Measurements from ENCODE around the gene ENTPD7.
"Not testable (repeated sequence)": the region's sequence is repeated elsewhere in the genome, so short reads cannot be mapped to it uniquely, and the experiment has no call there.

ENTPD7 gene

GRCh38 chr10:99732033-99732842 is 72.9 kb downstream of the ENTPD7 start, which contains the start of the genes COX15 and CUTC:
COX15 (minus strand) TSS chr10:99732127; CDS start chr10:99732049, 78 bp downstream.
CUTC (plus strand) TSS chr10:99732234; CDS start chr10:99732349, 115 bp downstream.
- peak within 1 kb of the TSS; percentile 92 for H3K4me3 ChIP-seq (ENCODE audit: low read length)
- peaks cover 50% of the 10 kb centered on the region for H3K4me1 ChIP-seq (ENCODE audit: control insufficient read depth, insufficient read depth, low read length)
- H3K9me3 ChIP-seq (ENCODE audit: control insufficient read depth, low read length) = no peaks in the 10 kb centered on the region
- H3K27me3 ChIP-seq (replicated peaks; ENCODE audit: control insufficient read depth, insufficient read depth, low read length) = no peaks in the 10 kb centered on the region
- H3K9ac ChIP-seq (ENCODE audit: low read length) = peak within 1 kb of the TSS; percentile 100
- peaks cover 25% of the 10 kb centered on the region for H3K36me3 ChIP-seq (ENCODE audit: control insufficient read depth, insufficient read depth, low read length, severe bottlenecking)
- peak; percentile 99 for DNase-seq (ENCODE audit: low read depth)

GRCh38 chr10:99733366-99733765 is 74.1 kb downstream of the ENTPD7 start:
- Histone ChIP-seq H3K27me3 (replicated peaks; ENCODE audit: control insufficient read depth, insufficient read depth, low read length) (no peaks in the 10 kb centered on the region), H3K9ac (ENCODE audit: low read length) (peak overlapping the region; percentile 100), H3K4me3 (ENCODE audit: low read length) (peak overlapping the region; percentile 92), H3K36me3 (ENCODE audit: control insufficient read depth, insufficient read depth, low read length, severe bottlenecking) (peaks cover 23% of the 10 kb centered on the region), H3K4me1 (ENCODE audit: control insufficient read depth, insufficient read depth, low read length) (peaks cover 58% of the 10 kb centered on the region), H3K9me3 (ENCODE audit: control insufficient read depth, low read length) (no peaks in the 10 kb centered on the region)
- no peak for DNase-seq (ENCODE audit: low read depth)

- not testable (repeated sequence) for H3K9me3 ChIP-seq (ENCODE audit: control insufficient read depth, low read length); DNase-seq (ENCODE audit: low read depth); H3K27me3 ChIP-seq (replicated peaks; ENCODE audit: control insufficient read depth, insufficient read depth, low read length)
- Histone ChIP-seq H3K36me3 (ENCODE audit: control insufficient read depth, insufficient read depth, low read length, severe bottlenecking) (peaks cover 30% of the 10 kb centered on the region), H3K4me3 (ENCODE audit: low read length) (peak overlapping the region; percentile 92), H3K4me1 (ENCODE audit: control insufficient read depth, insufficient read depth, low read length) (peaks cover 65% of the 10 kb centered on the region), H3K9ac (ENCODE audit: low read length) (peak overlapping the region; percentile 100)
Observed at GRCh38 chr10:99734111-99734510, 74.8 kb downstream of the ENTPD7 start.

GRCh38 chr10:99740260-99740659 is 81.0 kb downstream of the ENTPD7 start:
- Histone ChIP-seq H3K4me3 (ENCODE audit: low read length) (peak overlapping the region; percentile 62), H3K9me3 (ENCODE audit: control insufficient read depth, low read length) (peaks cover 11% of the 10 kb centered on the region), H3K36me3 (ENCODE audit: control insufficient read depth, insufficient read depth, low read length, severe bottlenecking) (peaks cover 82% of the 10 kb centered on the region), H3K27me3 (replicated peaks; ENCODE audit: control insufficient read depth, insufficient read depth, low read length) (no peaks in the 10 kb centered on the region), H3K9ac (ENCODE audit: low read length) (peak overlapping the region; percentile 94), H3K4me1 (ENCODE audit: control insufficient read depth, insufficient read depth, low read length) (peaks cover 84% of the 10 kb centered on the region)
- no peak for DNase-seq (ENCODE audit: low read depth)

- DNase-seq (ENCODE audit: low read depth) = no peak
- Histone ChIP-seq H3K36me3 (ENCODE audit: control insufficient read depth, insufficient read depth, low read length, severe bottlenecking) (peaks cover 88% of the 10 kb centered on the region), H3K9ac (ENCODE audit: low read length) (peak overlapping the region; percentile 94), H3K4me1 (ENCODE audit: control insufficient read depth, insufficient read depth, low read length) (peaks cover 77% of the 10 kb centered on the region), H3K4me3 (ENCODE audit: low read length) (peak overlapping the region; percentile 62), H3K27me3 (replicated peaks; ENCODE audit: control insufficient read depth, insufficient read depth, low read length) (no peaks in the 10 kb centered on the region), H3K9me3 (ENCODE audit: control insufficient read depth, low read length) (peaks cover 11% of the 10 kb centered on the region)
Observed at GRCh38 chr10:99740933-99741559, 81.7 kb downstream of the ENTPD7 start.

GRCh38 chr10:99742254-99742653 is 82.9 kb downstream of the ENTPD7 start:
- no peaks in the 10 kb centered on the region for H3K27me3 ChIP-seq (replicated peaks; ENCODE audit: control insufficient read depth, insufficient read depth, low read length)
- peaks cover 11% of the 10 kb centered on the region for H3K9me3 ChIP-seq (ENCODE audit: control insufficient read depth, low read length)
- DNase-seq (ENCODE audit: low read depth) = peak; percentile 86
- peaks cover 88% of the 10 kb centered on the region for H3K36me3 ChIP-seq (ENCODE audit: control insufficient read depth, insufficient read depth, low read length, severe bottlenecking)
- H3K4me3 ChIP-seq (ENCODE audit: low read length) = peak overlapping the region; percentile 62
- H3K9ac ChIP-seq (ENCODE audit: low read length) = peak overlapping the region; percentile 94
- H3K4me1 ChIP-seq (ENCODE audit: control insufficient read depth, insufficient read depth, low read length) = peaks cover 70% of the 10 kb centered on the region

GRCh38 chr10:99742701-99743100 is 83.4 kb downstream of the ENTPD7 start:
- DNase-seq (ENCODE audit: low read depth) = peak; percentile 78
- Histone ChIP-seq H3K9ac (ENCODE audit: low read length) (peak overlapping the region; percentile 94), H3K4me3 (ENCODE audit: low read length) (peak overlapping the region; percentile 62), H3K4me1 (ENCODE audit: control insufficient read depth, insufficient read depth, low read length) (peaks cover 66% of the 10 kb centered on the region), H3K27me3 (replicated peaks; ENCODE audit: control insufficient read depth, insufficient read depth, low read length) (no peaks in the 10 kb centered on the region), H3K9me3 (ENCODE audit: control insufficient read depth, low read length) (peaks cover 11% of the 10 kb centered on the region), H3K36me3 (ENCODE audit: control insufficient read depth, insufficient read depth, low read length, severe bottlenecking) (peaks cover 88% of the 10 kb centered on the region)

- DNase-seq (ENCODE audit: low read depth) = no peak
- Histone ChIP-seq H3K27me3 (replicated peaks; ENCODE audit: control insufficient read depth, insufficient read depth, low read length) (no peaks in the 10 kb centered on the region), H3K4me1 (ENCODE audit: control insufficient read depth, insufficient read depth, low read length) (peaks cover 68% of the 10 kb centered on the region), H3K9ac (ENCODE audit: low read length) (peak overlapping the region; percentile 94), H3K4me3 (ENCODE audit: low read length) (peak overlapping the region; percentile 51), H3K9me3 (ENCODE audit: control insufficient read depth, low read length) (peaks cover 11% of the 10 kb centered on the region), H3K36me3 (ENCODE audit: control insufficient read depth, insufficient read depth, low read length, severe bottlenecking) (peaks cover 90% of the 10 kb centered on the region)
Observed at GRCh38 chr10:99743841-99744240, 84.5 kb downstream of the ENTPD7 start.

- peaks cover 92% of the 10 kb centered on the region for H3K36me3 ChIP-seq (ENCODE audit: control insufficient read depth, insufficient read depth, low read length, severe bottlenecking)
- H3K27me3 ChIP-seq (replicated peaks; ENCODE audit: control insufficient read depth, insufficient read depth, low read length); H3K9me3 ChIP-seq (ENCODE audit: control insufficient read depth, low read length); H3K4me3 ChIP-seq (ENCODE audit: low read length); DNase-seq (ENCODE audit: low read depth): not testable (repeated sequence)
- H3K4me1 ChIP-seq (ENCODE audit: control insufficient read depth, insufficient read depth, low read length) = peaks cover 62% of the 10 kb centered on the region
- peak overlapping the region; percentile 21 for H3K9ac ChIP-seq (ENCODE audit: low read length)
Observed at GRCh38 chr10:99746166-99746565, 86.9 kb downstream of the ENTPD7 start.

- Histone ChIP-seq H3K27me3 (replicated peaks; ENCODE audit: control insufficient read depth, insufficient read depth, low read length) (no peaks in the 10 kb centered on the region), H3K36me3 (ENCODE audit: control insufficient read depth, insufficient read depth, low read length, severe bottlenecking) (peaks cover 100% of the 10 kb centered on the region), H3K9ac (ENCODE audit: low read length) (peak overlapping the region; percentile 54), H3K9me3 (ENCODE audit: control insufficient read depth, low read length) (no peaks in the 10 kb centered on the region), H3K4me3 (ENCODE audit: low read length) (no peak overlapping the region), H3K4me1 (ENCODE audit: control insufficient read depth, insufficient read depth, low read length) (peaks cover 35% of the 10 kb centered on the region)
- no peak for DNase-seq (ENCODE audit: low read depth)
Observed at GRCh38 chr10:99748823-99749451, 89.6 kb downstream of the ENTPD7 start.

GRCh38 chr10:99750641-99751040 is 91.3 kb downstream of the ENTPD7 start:
- DNase-seq (ENCODE audit: low read depth) = no peak
- Histone ChIP-seq H3K9me3 (ENCODE audit: control insufficient read depth, low read length) (no peaks in the 10 kb centered on the region), H3K27me3 (replicated peaks; ENCODE audit: control insufficient read depth, insufficient read depth, low read length) (no peaks in the 10 kb centered on the region), H3K9ac (ENCODE audit: low read length) (no peak overlapping the region), H3K4me3 (ENCODE audit: low read length) (no peak overlapping the region), H3K4me1 (ENCODE audit: control insufficient read depth, insufficient read depth, low read length) (peaks cover 41% of the 10 kb centered on the region), H3K36me3 (ENCODE audit: control insufficient read depth, insufficient read depth, low read length, severe bottlenecking) (peaks cover 100% of the 10 kb centered on the region)

Measured in adipocyte (in vitro differentiated cells).